ENCODE measurements around the gene KIAA1958.
"Not testable (repeated sequence)": the region's sequence is repeated elsewhere in the genome, so short reads cannot be mapped to it uniquely, and the experiment has no call there.

KIAA1958 gene

DNA sequence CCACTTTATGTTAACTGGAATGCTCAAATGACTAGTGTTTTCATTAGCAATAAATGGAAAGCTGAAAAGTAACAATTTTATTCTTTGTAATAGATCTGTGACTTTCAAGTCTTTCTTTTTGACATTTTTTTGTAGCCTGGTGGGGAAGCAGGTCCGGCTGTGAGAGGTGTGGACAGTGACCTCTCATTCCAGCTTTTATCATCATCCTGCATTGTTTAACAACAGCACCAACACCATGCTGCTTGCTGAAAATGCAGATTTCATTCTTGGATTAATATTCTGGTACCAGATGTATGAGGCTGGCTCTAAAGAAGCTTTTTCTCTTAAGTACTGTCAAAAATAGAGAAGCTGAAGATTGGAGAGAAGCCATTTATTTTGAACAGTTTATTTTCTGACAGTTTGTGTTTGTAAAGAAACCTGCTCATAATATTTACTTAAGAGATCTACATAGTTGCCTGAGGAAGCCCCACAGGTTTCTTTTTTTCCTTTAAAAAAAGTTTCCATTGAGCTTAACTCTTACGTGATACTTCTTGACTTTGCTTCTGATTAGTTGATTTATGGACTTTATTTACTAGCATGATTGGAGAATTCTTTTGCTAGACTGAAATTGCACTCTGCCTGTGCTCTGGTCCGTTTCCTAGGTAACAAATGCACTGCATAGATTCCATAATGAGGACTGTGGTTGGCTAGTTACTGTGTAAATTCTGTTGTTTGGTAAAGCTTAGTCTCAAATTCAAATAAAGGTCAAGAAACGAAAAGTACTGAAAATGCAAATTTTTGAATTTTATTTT is 3.4 kb downstream of the KIAA1958 start:
- no peak for DNase-seq (ENCODE audit: low read depth in 2 of 2)

DNA sequence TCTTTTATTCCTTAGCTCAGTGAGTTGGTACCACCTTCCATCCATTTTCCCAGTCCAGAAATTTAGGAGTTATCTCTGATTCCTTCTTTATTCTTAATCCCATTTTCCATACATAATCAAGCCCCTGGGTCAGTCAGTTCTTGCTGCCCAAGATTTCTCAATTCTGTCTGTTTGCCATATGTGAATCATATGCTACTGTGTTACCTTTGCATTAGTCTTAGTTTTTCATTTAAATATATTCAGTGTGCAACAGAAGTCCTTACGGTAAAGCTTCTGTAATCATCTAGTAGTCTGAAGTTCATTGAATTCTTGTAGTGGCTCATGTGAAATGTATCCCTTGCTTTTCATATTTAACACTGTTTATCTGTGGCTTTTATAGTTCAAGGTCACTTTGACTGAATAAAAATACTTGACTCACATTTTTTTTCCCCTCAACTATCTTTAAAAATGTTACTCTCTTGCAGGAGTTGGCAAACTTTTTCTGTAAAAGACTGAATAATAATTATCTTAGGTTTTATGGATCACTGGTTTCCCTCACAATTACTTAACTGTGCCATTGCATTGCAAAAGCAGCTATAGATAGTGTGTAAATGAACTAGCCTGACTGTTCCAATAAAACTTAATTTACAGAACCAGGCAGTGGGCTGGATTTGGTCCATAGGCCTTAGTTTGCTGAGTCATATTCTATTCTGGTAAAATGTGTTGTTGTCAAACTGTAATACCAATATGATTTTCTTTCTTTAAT is 6.9 kb downstream of the KIAA1958 start:
- DNase-seq (ENCODE audit: low read depth in 2 of 2) = no peak

DNA sequence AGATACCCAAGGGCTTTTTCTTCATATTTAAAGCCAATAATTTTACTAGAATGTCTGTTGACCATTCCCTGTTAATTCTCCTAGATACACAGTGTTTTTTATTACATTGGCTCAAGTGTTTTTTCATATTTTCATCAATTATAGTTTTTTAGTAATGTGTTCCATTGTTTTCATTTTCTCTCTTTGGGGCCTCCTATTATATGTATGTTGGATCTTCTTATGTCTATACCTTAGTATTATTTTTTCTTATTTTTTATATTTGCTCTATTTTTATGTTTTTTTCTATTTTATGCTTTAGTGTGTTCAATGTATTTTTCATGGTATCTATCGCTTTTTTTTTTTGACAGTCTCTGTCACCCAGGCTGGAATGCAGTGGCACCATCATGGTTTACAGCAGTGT is 7.5 kb downstream of the KIAA1958 start:
- no peak for DNase-seq (ENCODE audit: low read depth in 2 of 2)

DNA sequence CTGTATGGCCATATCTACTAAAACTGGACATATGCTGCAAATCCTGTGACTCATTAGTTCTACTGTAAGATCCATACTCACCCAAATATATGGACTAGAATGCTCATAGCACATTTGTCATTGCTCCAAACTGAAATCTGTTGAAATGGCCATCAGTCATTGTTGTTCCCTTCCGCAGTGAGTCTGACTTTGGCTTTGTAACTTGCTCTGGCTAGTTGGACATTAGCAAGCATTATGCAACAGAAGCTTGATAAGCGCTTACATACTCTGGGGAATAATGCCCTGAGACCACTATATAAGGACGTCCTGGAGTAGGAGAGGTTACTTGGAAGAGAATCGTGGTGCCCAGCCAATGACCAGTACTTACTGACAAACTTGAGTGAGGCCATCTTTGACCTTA is 9.0 kb downstream of the KIAA1958 start:
- no peak for DNase-seq (ENCODE audit: low read depth in 2 of 2)

DNA sequence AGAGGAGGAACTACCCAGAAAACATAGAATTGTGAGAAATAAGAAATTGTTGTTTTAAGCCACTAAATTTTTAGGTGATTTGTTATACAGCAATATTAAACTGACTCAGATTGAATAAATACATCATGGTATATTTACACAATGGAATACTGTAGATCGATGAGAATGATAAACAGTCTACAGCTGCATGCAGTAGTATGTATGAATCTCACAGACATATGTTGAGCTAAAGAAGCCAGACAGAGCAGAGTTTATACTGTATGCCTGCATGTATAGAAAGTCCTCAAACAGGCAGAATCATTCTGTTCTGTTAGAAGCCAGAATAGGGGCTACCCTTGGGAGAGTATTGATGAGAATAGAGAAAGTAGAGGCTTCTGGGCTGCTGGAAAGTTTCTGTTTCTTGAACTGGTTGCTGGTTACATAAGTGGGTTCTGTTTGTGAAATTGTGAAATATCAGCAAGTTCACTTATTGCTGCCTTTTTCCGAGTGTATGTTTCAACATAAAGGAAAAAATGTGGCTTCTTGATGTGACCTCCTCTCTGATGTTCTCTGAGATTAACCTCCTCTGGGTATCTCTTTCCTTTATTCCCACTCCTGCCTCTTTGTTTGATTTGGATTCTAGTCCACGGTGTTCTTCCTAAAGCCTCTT is 9.6 kb downstream of the KIAA1958 start:
- no peak for DNase-seq (ENCODE audit: low read depth in 2 of 2)

DNA sequence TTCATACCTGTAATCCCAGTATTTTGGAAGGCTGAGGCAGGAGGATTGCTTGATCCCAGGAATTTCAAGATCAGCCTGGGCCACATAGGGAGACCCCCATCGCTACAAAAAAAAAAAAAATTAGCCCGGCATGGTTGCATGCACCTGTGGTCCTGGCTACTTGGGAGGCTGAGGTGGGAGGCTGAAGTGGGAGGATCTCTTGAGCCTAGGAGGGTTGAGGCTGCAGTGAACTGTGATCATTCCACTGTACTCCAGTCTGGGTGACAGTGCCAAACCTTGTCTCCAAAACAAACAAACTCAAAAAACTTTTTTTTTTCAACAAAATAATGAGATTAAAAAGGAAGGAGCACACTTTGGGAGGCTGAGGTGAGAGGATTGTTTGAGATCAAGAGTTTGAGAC is 14.2 kb downstream of the KIAA1958 start:
- no peak for DNase-seq (ENCODE audit: low read depth in 2 of 2)

DNA sequence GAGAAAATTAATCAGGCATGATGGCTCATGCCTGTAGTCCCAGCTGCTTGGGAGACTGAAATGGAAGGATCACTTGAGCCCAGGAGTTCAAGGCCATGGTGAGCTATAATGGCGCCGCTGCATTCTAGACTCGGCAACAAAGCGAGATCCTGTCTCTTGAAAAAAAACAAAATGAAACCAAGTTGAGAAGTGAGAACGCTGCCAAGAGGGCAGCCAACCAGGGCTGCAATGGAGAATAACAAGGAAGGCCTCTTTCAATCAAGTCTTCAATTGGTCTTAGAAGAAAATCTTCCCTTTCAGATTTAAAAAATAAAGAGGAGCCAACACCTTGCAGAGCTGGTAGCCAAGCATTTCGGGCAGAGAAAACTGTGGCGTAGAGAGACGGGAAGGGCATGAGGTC is 14.7 kb downstream of the KIAA1958 start:
- DNase-seq (ENCODE audit: low read depth in 2 of 2) = no peak

DNA sequence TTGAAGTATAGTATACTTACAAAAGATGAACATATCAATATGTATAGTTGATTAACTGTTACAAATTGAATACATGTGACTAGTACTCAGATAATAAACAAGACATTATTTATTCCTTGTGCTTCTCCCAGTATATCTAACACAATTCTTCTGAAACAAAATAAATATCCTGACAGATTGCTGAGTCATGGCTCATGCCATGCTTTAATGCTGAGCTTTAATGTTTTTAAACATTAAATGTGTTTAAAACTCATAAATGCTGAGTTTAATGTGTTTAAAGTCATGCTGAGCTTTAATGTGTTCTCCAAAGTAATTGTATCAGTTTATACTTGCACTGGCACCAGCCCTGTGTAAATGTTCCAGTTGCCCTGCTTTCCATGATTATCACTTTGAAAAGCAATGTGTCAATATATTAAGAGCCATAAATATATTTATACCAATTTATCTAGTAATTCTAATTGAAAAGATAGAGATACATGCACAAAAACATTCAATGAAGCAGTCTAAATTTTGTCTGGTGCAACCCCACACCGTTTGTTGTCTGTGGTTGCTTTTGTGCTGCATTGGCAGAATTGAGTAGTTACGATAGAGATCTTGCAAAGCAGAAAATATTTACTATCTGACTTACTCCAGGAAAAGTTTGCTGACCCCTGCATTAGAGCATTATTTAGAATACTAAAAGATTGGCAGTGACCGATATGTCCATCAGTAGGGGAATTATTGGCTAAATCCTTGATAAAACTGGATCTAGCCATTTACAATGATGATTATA is 15.7 kb downstream of the KIAA1958 start:
- no peak for DNase-seq (ENCODE audit: low read depth in 2 of 2)

DNA sequence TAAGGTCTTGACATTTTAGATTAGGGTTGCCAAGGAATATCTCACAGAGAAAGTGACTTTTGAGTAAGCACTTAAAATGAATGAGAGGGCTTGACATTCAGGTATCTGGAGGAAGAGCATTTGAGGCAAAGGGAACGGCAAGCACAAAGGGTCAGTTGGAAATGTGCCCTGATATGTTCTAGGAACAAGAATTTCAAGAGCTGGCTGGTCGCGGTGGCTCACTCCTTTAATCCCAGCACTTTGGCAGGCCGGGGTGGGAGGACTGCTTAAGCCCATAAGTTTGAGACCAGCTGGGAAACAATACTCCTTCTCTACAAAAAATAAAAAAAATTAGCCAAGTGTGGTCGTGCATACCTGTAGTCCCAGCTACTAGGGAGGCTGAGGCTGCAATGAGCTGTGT is 16.5 kb downstream of the KIAA1958 start:
- DNase-seq (ENCODE audit: low read depth in 2 of 2) = no peak

DNA sequence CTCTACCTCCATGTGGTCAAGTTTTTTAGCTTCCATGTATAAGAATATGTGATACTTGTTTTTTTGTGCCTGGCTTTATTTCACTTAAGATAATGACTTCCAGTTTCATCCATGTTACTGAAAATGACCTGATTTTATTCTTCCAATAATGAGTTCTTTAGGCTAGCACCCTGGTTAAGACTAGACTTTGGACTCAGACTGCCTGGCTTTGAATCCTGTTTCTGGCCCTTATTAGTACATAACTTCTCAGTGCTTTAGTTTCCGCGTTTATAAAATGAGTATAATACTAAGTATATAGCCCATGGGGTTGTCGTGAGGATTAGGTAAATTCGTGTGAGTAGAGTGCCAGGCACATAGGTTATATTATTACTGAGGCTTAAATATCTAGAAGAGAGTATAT is 18.5 kb downstream of the KIAA1958 start:
- no peak for DNase-seq (ENCODE audit: low read depth in 2 of 2)

DNA sequence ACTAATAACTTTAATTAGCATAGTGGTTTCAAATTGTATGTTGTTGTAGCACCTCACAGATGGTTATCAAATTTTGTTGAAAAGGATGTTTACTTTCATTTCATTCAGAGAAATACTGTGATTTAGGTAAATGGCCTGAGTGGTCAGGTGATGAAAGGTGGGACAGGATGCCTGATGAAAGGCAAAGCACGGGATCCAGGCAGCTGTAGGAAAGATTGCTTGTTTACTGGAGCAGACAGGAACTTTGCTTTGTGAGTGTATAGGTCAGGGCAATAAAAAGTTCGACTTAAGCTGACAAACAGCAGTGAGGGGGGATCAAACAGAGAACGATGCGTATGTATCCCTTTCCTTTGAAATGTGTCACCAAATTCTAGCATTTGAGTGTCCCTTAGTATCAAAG is 19.0 kb downstream of the KIAA1958 start:
- DNase-seq (ENCODE audit: low read depth in 2 of 2) = no peak

DNA sequence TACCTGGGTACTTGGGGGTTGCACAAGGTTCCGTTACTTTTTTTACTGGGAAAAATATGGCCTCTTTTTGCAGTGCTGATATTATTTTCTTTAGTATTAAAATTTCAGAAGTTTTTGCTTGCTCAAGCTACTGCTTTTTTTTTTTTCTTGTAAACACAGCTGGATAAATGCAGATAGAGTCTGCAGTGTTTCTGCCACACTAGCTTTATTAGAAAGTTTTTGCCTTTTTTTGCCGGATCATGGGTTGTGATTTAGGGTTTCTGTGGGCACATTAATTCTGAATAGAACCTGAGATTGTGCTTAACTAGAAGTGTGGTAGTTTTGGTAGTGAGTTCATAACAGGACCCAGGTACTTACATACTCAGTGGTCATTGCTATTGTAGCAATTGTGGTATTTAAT is 19.9 kb downstream of the KIAA1958 start:
- no peak for DNase-seq (ENCODE audit: low read depth in 2 of 2)

DNA sequence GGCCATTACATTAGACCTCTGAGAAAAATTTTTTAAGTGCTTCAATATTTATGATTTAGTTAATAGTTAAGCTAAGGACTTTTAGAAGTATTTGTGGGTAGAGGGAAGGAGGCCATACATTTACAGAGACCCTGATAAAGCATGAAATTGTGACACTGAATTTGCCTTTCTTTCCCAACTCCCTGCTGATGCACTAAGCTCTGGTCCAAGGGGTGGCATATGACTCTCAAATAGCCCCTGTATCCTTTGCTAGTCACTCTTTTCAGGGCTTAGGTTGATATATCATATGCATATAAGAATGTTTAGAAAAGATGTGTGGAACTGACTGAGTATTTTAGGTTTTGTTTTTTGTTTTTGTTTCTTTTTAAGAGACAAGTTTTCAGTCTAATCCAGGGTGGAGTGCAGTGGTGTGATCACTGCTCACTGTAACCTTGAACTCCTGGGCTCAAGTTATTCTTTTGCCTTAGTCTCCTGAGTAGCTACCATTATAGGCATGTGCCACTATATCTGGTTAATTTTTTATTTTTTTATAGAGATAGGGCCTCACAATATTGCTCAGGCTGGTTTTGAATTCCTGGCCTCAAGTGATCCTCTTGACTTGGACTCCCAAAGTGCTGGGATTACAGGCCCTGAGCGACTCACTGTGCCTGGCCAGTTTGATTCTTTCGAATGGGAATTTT is 20.5 kb downstream of the KIAA1958 start:
- DNase-seq (ENCODE audit: low read depth in 2 of 2) = no peak

DNA sequence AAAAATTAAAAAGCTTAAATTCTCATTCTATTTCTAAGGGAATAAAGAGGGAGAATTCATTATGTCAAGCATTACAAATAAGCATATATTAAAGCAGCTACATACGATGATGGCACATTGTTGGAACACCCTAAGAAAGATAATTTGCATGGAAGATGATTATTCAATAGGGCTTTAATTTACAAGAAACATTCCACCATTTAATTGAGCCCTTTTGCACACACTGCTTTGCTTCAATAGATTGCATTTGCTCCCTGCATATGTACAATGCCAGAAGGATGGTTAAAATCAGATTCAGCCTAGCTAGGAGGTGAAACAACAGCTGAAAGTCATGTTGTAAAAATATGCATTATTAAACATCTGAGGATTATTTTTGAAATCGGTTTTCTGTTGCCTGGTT is 21.8 kb downstream of the KIAA1958 start:
- no peak for DNase-seq (ENCODE audit: low read depth in 2 of 2)

DNA sequence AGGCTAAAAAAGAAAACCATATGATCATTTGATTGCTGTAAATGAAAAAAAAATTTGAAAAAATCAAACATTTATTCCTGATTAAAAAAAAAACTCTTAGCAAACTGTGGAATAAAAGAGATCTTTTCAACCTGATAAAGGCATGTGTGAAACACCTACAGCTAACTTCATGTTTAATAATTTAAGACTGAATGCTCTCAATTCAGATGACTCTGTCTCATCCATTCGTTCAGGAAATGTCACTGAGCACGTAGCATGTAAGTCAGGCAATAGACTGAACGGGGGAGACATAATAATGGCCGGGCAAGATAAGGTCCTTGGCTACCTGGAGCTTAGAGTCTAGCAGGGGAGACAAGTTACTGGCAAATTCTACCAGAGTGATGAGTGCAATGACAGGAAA is 25.8 kb downstream of the KIAA1958 start:
- DNase-seq (ENCODE audit: low read depth in 2 of 2) = not testable (repeated sequence)

DNA sequence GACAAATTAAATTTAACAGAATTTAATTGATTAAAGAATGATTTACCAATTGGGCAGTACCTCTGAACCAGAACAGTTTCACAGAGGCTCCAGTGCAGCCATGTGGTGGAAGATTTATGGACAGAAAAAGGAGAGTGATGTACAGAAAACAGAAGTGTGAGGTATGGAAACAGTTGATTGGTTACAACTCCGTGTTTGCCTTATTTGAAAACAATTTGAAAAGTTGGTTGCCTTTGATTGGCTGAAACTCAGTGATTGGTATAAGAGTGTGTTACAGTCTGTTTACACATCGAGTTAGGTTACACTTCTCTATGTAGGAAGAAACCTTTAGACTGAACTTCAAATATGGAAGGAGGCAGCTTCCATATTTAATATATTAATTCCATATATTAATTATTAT is 30.1 kb downstream of the KIAA1958 start:
- no peak for DNase-seq (ENCODE audit: low read depth in 2 of 2)

DNA sequence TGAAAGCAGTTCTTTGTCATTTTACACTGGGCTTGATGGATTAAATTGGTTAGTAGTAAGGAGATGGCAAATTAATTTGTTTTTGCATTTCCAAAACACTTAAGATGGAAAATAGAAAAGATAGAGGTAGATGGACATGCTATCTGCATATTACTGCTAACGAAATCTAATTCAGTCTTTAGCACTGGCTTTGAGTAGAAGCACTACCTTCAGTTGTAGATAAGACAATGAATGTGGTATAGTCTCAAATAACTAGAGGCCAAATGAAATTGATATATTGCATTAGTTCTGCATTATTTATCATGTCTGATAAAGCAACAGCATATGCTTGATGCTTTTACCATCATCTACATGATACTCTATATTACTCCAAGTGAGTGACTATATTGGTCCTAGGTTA is 33.4 kb downstream of the KIAA1958 start:
- DNase-seq (ENCODE audit: low read depth in 2 of 2) = no peak

DNA sequence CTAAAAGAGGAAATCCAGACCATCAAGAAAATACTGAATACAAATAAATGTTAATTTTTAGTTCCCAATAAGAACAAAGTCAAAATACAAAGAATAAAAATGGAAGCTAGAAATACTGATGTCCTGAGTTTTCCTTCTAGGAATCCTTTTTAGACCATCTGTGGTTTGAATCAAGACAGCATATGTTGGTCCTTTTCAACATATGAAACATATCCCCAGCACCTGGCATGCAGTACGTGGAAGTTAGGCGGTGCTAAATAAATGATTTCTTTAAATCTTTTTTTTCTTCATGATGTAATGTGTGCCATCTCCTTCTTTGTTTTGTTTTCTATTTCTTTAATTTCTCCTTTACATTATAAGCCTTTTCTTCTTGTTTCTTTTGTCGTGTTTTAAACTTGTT is 34.0 kb downstream of the KIAA1958 start:
- no peak for DNase-seq (ENCODE audit: low read depth in 2 of 2)

DNA sequence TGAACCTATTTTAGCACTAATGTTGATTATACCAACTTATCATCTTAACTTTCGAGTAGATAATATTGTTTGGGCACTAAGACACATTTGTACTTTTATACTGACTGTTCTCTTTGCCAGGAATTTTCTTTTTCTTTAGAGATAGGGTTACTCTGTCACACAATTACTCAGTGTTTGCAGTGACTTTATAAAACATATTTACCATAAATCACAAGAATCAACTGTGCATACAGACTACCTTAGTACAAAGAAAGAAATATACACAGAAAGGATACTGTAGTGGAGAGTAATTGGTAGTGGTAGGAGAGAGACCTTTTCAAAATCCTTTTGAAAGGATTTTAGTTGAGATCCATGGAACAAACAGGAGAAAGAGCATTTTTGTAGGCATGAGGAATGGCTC is 40.3 kb downstream of the KIAA1958 start:
- no peak for DNase-seq (ENCODE audit: low read depth in 2 of 2)

DNA sequence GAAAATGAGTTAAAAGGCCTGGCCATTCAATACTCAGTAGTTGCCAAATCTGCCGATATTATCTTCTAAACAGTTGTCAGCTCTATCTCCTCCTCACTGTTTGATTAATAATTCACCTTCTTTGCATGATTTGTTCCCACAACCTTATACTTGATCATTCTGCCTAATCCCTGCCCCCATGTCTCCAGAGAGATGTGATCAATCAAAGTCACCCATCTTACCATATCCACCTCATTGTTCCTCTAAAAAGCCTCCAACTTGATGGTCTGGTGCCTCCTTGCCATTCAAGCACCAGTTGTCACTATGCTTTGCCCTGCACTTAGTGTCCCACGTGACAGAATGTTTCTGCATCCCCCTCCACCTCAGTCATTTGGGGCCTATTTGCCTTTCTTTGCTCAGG is 41.3 kb downstream of the KIAA1958 start:
- DNase-seq (ENCODE audit: low read depth in 2 of 2) = no peak

DNA sequence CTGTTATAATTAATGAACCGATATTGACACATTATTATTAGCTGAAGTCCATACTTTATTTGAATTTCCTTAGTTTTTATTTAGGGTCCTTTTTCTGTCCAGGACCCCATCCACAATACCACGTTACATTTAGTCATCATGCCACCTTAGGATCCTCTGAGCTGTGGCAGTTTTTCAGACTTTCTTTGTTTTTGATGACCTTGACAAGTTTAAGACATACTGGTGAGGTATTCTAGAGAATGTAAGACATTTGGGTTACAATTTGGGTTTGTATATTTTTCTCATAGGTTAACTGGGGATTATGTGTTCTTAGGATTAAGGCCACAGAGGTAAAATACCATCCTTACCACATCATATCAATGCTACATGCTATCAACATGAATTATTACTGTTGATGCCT is 42.7 kb downstream of the KIAA1958 start:
- no peak for DNase-seq (ENCODE audit: low read depth in 2 of 2)

DNA sequence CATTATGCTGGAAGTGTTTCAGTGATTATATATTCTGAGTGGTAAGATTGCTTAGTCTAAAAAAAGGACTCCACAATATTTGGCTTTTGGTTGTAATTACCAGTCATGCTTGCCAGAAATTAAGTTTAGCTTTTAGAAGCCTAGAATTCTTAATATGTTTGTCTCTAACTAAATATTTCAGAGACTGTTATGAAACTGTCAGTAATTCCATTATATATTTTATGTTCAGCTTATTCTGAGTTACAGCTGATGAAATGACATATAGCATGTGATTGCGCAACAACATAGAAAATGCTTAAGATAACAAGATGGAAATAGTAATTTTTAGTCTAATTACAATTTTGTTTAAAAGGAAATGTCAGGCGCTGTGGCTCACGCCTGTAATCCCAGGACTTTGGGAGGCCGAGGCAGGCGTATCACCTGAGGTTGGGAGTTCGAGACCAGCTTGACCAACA is 44.2 kb downstream of the KIAA1958 start:
- DNase-seq (ENCODE audit: low read depth in 2 of 2) = no peak
